ENCODE results near the gene CEP170.

Gene CEP170

DNA sequence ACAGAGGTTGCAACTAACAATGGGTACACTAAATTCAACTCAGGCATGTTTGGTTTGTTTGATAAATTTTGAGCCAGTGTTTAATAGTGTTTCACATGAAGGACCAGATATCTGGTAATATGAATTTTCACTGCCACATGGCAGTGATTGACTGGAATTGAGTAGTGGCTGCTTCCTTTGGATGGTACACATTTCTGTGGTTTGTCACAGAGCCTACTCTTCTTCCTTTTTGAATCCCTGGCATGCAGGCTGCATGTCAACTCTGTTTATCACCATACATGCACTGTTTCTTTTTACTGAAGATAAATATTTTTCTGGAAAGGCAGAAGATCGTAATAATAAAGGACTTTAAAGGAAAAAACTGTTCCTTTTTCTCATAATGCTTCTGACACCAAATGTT is 36.2 kb upstream of the CEP170 start:
- H3F3A ChIP-seq (ENCODE audit: insufficient read depth, low read length) = no peaks in the 10 kb centered on the region
- H3K9me2 ChIP-seq (replicated peaks; ENCODE audit: insufficient read depth, low read length) = no peaks in the 10 kb centered on the region
- no peak for DNase-seq
- H3K4me1 ChIP-seq (ENCODE audit: low read length) = no peaks in the 10 kb centered on the region
- no peak overlapping the region for H3K4me2 ChIP-seq (ENCODE audit: low read depth, low read length)
- no peaks in the 10 kb centered on the region for H3K36me3 ChIP-seq (replicated peaks; ENCODE audit: insufficient read depth, low read length)
- H3K27ac ChIP-seq (ENCODE audit: low read length) = no peak overlapping the region
- H3K9ac ChIP-seq (ENCODE audit: low read length) = no peak overlapping the region
- H3K9me3 ChIP-seq (replicated peaks; ENCODE audit: insufficient read depth, low read length) = no peaks in the 10 kb centered on the region
- no peak for TF ChIP-seq EZH2 (optimal IDR thresholded peaks at IDR 0.05; ENCODE audit: low read depth, low read length)
- TF ChIP-seq EZH2phosphoT487 (IDR thresholded peaks at IDR 0.05; ENCODE audit: low read length) = no peak
- TF ChIP-seq, protein P1, sequence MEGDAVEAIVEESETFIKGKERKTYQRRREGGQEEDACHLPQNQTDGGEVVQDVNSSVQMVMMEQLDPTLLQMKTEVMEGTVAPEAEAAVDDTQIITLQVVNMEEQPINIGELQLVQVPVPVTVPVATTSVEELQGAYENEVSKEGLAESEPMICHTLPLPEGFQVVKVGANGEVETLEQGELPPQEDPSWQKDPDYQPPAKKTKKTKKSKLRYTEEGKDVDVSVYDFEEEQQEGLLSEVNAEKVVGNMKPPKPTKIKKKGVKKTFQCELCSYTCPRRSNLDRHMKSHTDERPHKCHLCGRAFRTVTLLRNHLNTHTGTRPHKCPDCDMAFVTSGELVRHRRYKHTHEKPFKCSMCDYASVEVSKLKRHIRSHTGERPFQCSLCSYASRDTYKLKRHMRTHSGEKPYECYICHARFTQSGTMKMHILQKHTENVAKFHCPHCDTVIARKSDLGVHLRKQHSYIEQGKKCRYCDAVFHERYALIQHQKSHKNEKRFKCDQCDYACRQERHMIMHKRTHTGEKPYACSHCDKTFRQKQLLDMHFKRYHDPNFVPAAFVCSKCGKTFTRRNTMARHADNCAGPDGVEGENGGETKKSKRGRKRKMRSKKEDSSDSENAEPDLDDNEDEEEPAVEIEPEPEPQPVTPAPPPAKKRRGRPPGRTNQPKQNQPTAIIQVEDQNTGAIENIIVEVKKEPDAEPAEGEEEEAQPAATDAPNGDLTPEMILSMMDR (IDR thresholded peaks at IDR 0.05; ENCODE audit: low read length) = no peak
- no peaks in the 10 kb centered on the region for H4K20me1 ChIP-seq (ENCODE audit: insufficient read depth, low read length)
- no peak overlapping the region for H2AFZ ChIP-seq (ENCODE audit: low read length)
- H3K4me3 ChIP-seq (ENCODE audit: low read length) = no peak overlapping the region
- no peaks in the 10 kb centered on the region for H3K79me2 ChIP-seq (ENCODE audit: low read length)
- H3K27me3 ChIP-seq (replicated peaks; ENCODE audit: insufficient read depth, low read length) = no peaks in the 10 kb centered on the region

DNA sequence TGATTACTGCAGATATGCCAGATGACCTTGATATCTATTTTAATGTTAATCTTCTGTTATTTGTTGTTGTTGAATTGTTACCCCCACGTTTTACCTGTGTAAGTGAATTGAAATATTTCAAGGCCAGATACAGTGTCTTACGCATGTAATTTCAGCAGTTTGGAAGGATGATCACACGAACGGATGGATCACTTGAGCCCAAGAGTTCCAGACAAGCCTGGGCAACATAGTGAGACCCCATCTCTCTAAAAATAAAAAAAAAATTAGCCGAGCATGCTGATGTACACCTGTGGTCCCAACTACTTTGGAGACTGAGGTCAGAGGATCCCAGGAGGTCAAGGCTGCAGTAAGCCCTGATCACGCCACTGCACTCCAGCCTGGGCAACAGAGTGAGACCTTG is 33.0 kb upstream of the CEP170 start:
- Histone ChIP-seq H3K36me3 (replicated peaks; ENCODE audit: insufficient read depth, low read length) (no peaks in the 10 kb centered on the region), H3K9ac (ENCODE audit: low read length) (no peak overlapping the region), H3K4me3 (ENCODE audit: low read length) (no peak overlapping the region), H3K27me3 (replicated peaks; ENCODE audit: insufficient read depth, low read length) (no peaks in the 10 kb centered on the region), H2AFZ (ENCODE audit: low read length) (no peak overlapping the region), H3K4me2 (ENCODE audit: low read depth, low read length) (no peak overlapping the region), H4K20me1 (ENCODE audit: insufficient read depth, low read length) (no peaks in the 10 kb centered on the region), H3K27ac (ENCODE audit: low read length) (no peak overlapping the region), H3K9me3 (replicated peaks; ENCODE audit: insufficient read depth, low read length) (no peaks in the 10 kb centered on the region), H3F3A (ENCODE audit: insufficient read depth, low read length) (no peaks in the 10 kb centered on the region), H3K79me2 (ENCODE audit: low read length) (no peaks in the 10 kb centered on the region), H3K4me1 (ENCODE audit: low read length) (no peaks in the 10 kb centered on the region), H3K9me2 (replicated peaks; ENCODE audit: insufficient read depth, low read length) (no peaks in the 10 kb centered on the region)
- TF ChIP-seq EZH2 (optimal IDR thresholded peaks at IDR 0.05; ENCODE audit: low read depth, low read length) (no peak), EZH2phosphoT487 (IDR thresholded peaks at IDR 0.05; ENCODE audit: low read length) (no peak)
- TF ChIP-seq, protein P1 (IDR thresholded peaks at IDR 0.05; ENCODE audit: low read length) = no peak
- no peak for DNase-seq

DNA sequence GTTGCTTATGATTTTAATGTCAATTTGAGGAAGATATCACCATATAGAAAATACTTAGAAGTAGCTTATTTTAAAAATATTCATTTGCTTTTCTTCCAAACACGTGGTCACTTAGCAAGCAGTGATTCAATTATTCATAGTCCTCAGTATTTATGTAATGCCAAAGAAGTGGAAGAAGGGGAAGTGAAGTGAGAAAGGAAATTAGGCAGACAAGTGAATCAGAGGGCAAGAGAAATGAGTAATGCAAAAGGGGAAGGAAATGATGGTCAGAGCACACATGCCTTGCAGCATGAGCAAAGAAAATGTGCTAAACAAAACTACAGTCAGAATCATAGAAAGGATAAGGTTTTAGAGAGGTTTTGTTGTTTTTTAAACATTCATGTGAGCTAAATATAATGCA is 32.6 kb upstream of the CEP170 start:
- H2AFZ ChIP-seq (ENCODE audit: low read length) = no peak overlapping the region
- H3K4me1 ChIP-seq (ENCODE audit: low read length) = no peaks in the 10 kb centered on the region
- TF ChIP-seq EZH2phosphoT487 (IDR thresholded peaks at IDR 0.05; ENCODE audit: low read length) (no peak), EZH2 (optimal IDR thresholded peaks at IDR 0.05; ENCODE audit: low read depth, low read length) (no peak)
- TF ChIP-seq, protein P1 (IDR thresholded peaks at IDR 0.05; ENCODE audit: low read length) = no peak
- H3K9me2 ChIP-seq (replicated peaks; ENCODE audit: insufficient read depth, low read length) = no peaks in the 10 kb centered on the region
- H3K36me3 ChIP-seq (replicated peaks; ENCODE audit: insufficient read depth, low read length) = no peaks in the 10 kb centered on the region
- DNase-seq = no peak
- H3K27ac ChIP-seq (ENCODE audit: low read length) = no peak overlapping the region
- H3K9me3 ChIP-seq (replicated peaks; ENCODE audit: insufficient read depth, low read length) = no peaks in the 10 kb centered on the region
- no peaks in the 10 kb centered on the region for H3K27me3 ChIP-seq (replicated peaks; ENCODE audit: insufficient read depth, low read length)
- H3K4me2 ChIP-seq (ENCODE audit: low read depth, low read length) = no peak overlapping the region
- H3F3A ChIP-seq (ENCODE audit: insufficient read depth, low read length) = no peaks in the 10 kb centered on the region
- no peak overlapping the region for H3K4me3 ChIP-seq (ENCODE audit: low read length)
- no peaks in the 10 kb centered on the region for H3K79me2 ChIP-seq (ENCODE audit: low read length)
- H3K9ac ChIP-seq (ENCODE audit: low read length) = no peak overlapping the region
- H4K20me1 ChIP-seq (ENCODE audit: insufficient read depth, low read length) = no peaks in the 10 kb centered on the region
